DND-41 (cell line): Measurements from ENCODE around the gene PLCL1.

Source experiments
- CTCF ChIP-seq: IDR thresholded peaks from 2 replicates; pipeline ENCODE4 v1.5.1; 2012; ENCODE audit warnings: borderline replicate concordance, low read length, moderate library complexity, mild to moderate bottlenecking; ENCODE audit not compliant: poor library complexity, severe bottlenecking; ENCODE audit errors: extremely low read depth
- EZH2 ChIP-seq: IDR thresholded peaks from 3 replicates; pipeline ENCODE4 v1.6.1; 2012; ENCODE audit warnings: borderline replicate concordance, low read depth, mild to moderate bottlenecking, moderate library complexity, low read length, inconsistent platforms; ENCODE audit not compliant: severe bottlenecking

- TF ChIP-seq EZH2, result no peak
- TF ChIP-seq CTCF, result no peak
Measured at GRCh38 chr2:197846128-197846527, 41.7 kb downstream of the PLCL1 start.
